IMR-90 (cell line): ENCODE results near the gene GNAT2. TPM values are rescaled to one million over a fixed set of nuclear protein-coding genes. Genes with fewer than 3 reads are reported as not detected.
A peak's percentile ranks its signal among the peaks of the same experiment; 100 is the strongest.

ENCODE experiments used
- ATAC-seq: fragments of 200-7000 bp; cut with Tn5 transposase; 2 replicates; pipeline ENCODE4 v1.9.1; 2020; ENCODE audit warnings: low read depth, mild to moderate bottlenecking, moderate library complexity
- BruUV-seq: library from RNA; stranded (reverse); fragments of 400-500 nt; replicated peaks from 2 replicates; lab custom pipeline; 2021; lab: Mats Ljungman, UMichigan
- CTCF ChIA-PET: fragments of 300-600 bp; formaldehyde crosslinking; extraction: SDS; loops from one replicate; lab custom pipeline; 2021; ENCODE audit warnings: antibody characterized with exemption; lab: Yijun Ruan, JAX
- POLR2A ChIA-PET: fragments of 300-600 bp; sonication (Branson Sonifier 250); formaldehyde crosslinking; loops from one replicate; lab custom pipeline; 2022; ENCODE audit warnings: antibody characterized with exemption; ENCODE audit not compliant: unreplicated experiment; lab: Charles Lee
- DNase-seq: peaks from one replicate; pipeline ENCODE4 v3.0.0; 2013
- H2AFZ ChIP-seq: replicated peaks from 2 replicates; pipeline ENCODE3; 2013; ENCODE audit warnings: low read length, mild to moderate bottlenecking; ENCODE audit not compliant: poor library complexity
- H2AK5ac ChIP-seq: 2 replicates; pipeline ENCODE4 v1.6.1; 2013; ENCODE audit warnings: low read depth, low read length, inconsistent platforms
- H2AK9ac ChIP-seq: replicated peaks from 2 replicates; pipeline ENCODE3; 2013; ENCODE audit warnings: mild to moderate bottlenecking, low read depth, low read length, moderate library complexity; ENCODE audit not compliant: poor library complexity
- H2BK120ac ChIP-seq: 2 replicates; pipeline ENCODE4 v1.6.1; 2013; ENCODE audit warnings: low read depth, low read length, inconsistent platforms
- H2BK15ac ChIP-seq: 3 replicates; pipeline ENCODE4 v1.6.1; 2013; ENCODE audit warnings: low read depth, low read length, inconsistent platforms
- H2BK20ac ChIP-seq: 2 replicates; pipeline ENCODE4 v1.6.1; 2013; ENCODE audit warnings: low read depth, mild to moderate bottlenecking, inconsistent platforms, low read length, moderate library complexity
- H2BK5ac ChIP-seq: 2 replicates; pipeline ENCODE4 v1.6.1; 2013; ENCODE audit warnings: mild to moderate bottlenecking, low read depth, low read length, inconsistent platforms; ENCODE audit not compliant: poor library complexity, severe bottlenecking
- H3K14ac ChIP-seq: replicated peaks from 2 replicates; pipeline ENCODE4 v1.6.1; 2013; ENCODE audit warnings: low read depth, low read length, inconsistent platforms
- H3K18ac ChIP-seq: 2 replicates; pipeline ENCODE4 v1.6.1; 2013; ENCODE audit warnings: low read depth, low read length, control low read depth
- H3K23ac ChIP-seq: 2 replicates; pipeline ENCODE4 v1.6.1; 2013; ENCODE audit warnings: low read depth, low read length, inconsistent platforms
- H3K27ac ChIP-seq: 2 replicates; pipeline ENCODE4 v1.5.1; 2013; ENCODE audit warnings: mild to moderate bottlenecking, control low read depth, low read length; ENCODE audit not compliant: insufficient read depth
- H3K27me3 ChIP-seq: 2 replicates; pipeline ENCODE4 v1.6.1; 2013; ENCODE audit warnings: low read length; ENCODE audit not compliant: control insufficient read depth, insufficient read depth
- H3K36me3 ChIP-seq: 2 replicates; pipeline ENCODE4 v1.6.1; 2013; ENCODE audit warnings: low read length, mixed read lengths; ENCODE audit not compliant: control insufficient read depth, insufficient read depth
- H3K4ac ChIP-seq: 2 replicates; pipeline ENCODE4 v1.6.1; 2013; ENCODE audit warnings: low read depth, low read length, inconsistent platforms
- H3K4me1 ChIP-seq: 2 replicates; pipeline ENCODE4 v1.6.1; 2013; ENCODE audit warnings: low read length, mixed read lengths; ENCODE audit not compliant: control insufficient read depth, insufficient read depth
- H3K4me2 ChIP-seq: 2 replicates; pipeline ENCODE4 v1.6.1; 2013; ENCODE audit warnings: low read depth, mild to moderate bottlenecking, control low read depth, low read length, moderate library complexity
- H3K4me3 ChIP-seq: 2 replicates; pipeline ENCODE4 v1.5.1; 2013; ENCODE audit warnings: low read depth, mild to moderate bottlenecking, control low read depth, low read length, moderate library complexity; ENCODE audit not compliant: insufficient read depth
- H3K56ac ChIP-seq: 2 replicates; pipeline ENCODE4 v1.6.1; 2013; ENCODE audit warnings: low read length, inconsistent platforms; ENCODE audit not compliant: insufficient read depth; ENCODE audit errors: extremely low read depth
- H3K79me1 ChIP-seq, 2 experiments: 2 replicates each; pipeline ENCODE4 v1.6.1; 2013; ENCODE audit warnings: low read length in 2 of 2, inconsistent platforms in 1 of 2, low read depth in 1 of 2
- H3K9ac ChIP-seq: 2 replicates; pipeline ENCODE4 v1.6.1; 2013; ENCODE audit warnings: low read depth, low read length, control low read depth
- H3K9me1 ChIP-seq: 2 replicates; pipeline ENCODE4 v1.6.1; 2013; ENCODE audit warnings: low read length, inconsistent platforms; ENCODE audit not compliant: insufficient read depth
- H3K9me3 ChIP-seq: 2 replicates; pipeline ENCODE4 v1.6.1; 2013; ENCODE audit warnings: low read length; ENCODE audit not compliant: control insufficient read depth, insufficient read depth
- H4K20me1 ChIP-seq: 2 replicates; pipeline ENCODE4 v1.6.1; 2013; ENCODE audit warnings: low read length, inconsistent platforms; ENCODE audit not compliant: insufficient read depth
- H4K5ac ChIP-seq: 2 replicates; pipeline ENCODE4 v1.6.1; 2013; ENCODE audit warnings: mild to moderate bottlenecking, low read depth, low read length, control low read depth
- H4K8ac ChIP-seq, 2 experiments: 2 replicates each; pipeline ENCODE4 v1.6.1; 2013; ENCODE audit warnings: low read depth in 2 of 2, low read length in 2 of 2, control low read depth in 1 of 2, inconsistent platforms in 1 of 2
- H4K91ac ChIP-seq: 2 replicates; pipeline ENCODE4 v1.6.1; 2013; ENCODE audit warnings: low read depth, low read length, inconsistent platforms; ENCODE audit not compliant: insufficient read depth
- MAFK ChIP-seq: IDR thresholded peaks from 2 replicates; pipeline ENCODE4 v1.6.1; 2012; ENCODE audit warnings: low read depth, low read length, improper control_type of control experiment
- MAZ ChIP-seq: IDR thresholded peaks from 2 replicates; pipeline ENCODE4 v1.6.1; 2012; ENCODE audit warnings: low read depth, mild to moderate bottlenecking, low read length, improper control_type of control experiment, moderate library complexity, borderline replicate concordance
- MXI1 ChIP-seq: IDR thresholded peaks from 2 replicates; pipeline ENCODE4 v1.6.1; 2012; ENCODE audit warnings: low read depth, mild to moderate bottlenecking, low read length, moderate library complexity, borderline replicate concordance
- WGBS, 2 experiments: methylation state at CpG; one replicate each; pipeline versions ENCODE4 v1.1.5 to v1.1.7; 2013; ENCODE audit warnings: missing lambda C conversion rate in 2 of 2; ENCODE audit not compliant: insufficient read length in 1 of 2; ENCODE audit errors: extremely low coverage in 2 of 2; 5-methylcytosine and 5-hydroxymethylcytosine counted together
- dilution Hi-C: fragments of 300-500 bp; cut with HindIII; formaldehyde crosslinking; loops from one replicate; pipeline ENCODE4 v1.14.3; 2018; ENCODE audit warnings: low sequenced_read_pairs; ENCODE audit not compliant: unreplicated experiment
- in situ Hi-C: fragments of 300-500 bp; cut with MboI; formaldehyde crosslinking; loops from 3 replicates; pipeline ENCODE4 v1.14.3; 2019; ENCODE audit warnings: low sequenced_read_pairs, inconsistent platforms, mixed read lengths
- intact Hi-C: fragments of 100-400 bp; cut with micrococcal nuclease; formaldehyde crosslinking; loops from 2 replicates; pipeline ENCODE4 v1.10.0; 2022
- polyA plus RNA-seq, 3 experiments: library from polyadenylated mRNA; depleted of rRNA; stranded (reverse); fragments of >200 nt; gene quantifications; 2 replicates each; pipeline ENCODE4 v1.2.3, GENCODE V29; 2012; ENCODE audit warnings: low replicate concordance in 1 of 3
- total RNA-seq: library from RNA; depleted of rRNA; stranded (reverse); fragments of >200 nt; gene quantifications from 2 replicates; pipeline ENCODE4 v1.2.3, GENCODE V29; 2012
- TF ChIP-seq, protein P1 (sequence below): conservative IDR thresholded peaks from 2 replicates; pipeline ENCODE4 v1.5.1; 2012; ENCODE audit warnings: mild to moderate bottlenecking, low read depth, low read length, improper control_type of control experiment
- TF ChIP-seq, protein P2 (sequence below): fragments of 150-350 bp; IDR thresholded peaks from 2 replicates; pipeline ENCODE4 v1.6.1; 2017; ENCODE audit warnings: mild to moderate bottlenecking, antibody characterized with exemption, low read length, low read depth

The GNAT2 gene
- total and polyA plus RNA-seq, 2 of the 4 experiments (the other 2 are of a cell fraction), result 0.17 to 0.36 TPM

DNA sequence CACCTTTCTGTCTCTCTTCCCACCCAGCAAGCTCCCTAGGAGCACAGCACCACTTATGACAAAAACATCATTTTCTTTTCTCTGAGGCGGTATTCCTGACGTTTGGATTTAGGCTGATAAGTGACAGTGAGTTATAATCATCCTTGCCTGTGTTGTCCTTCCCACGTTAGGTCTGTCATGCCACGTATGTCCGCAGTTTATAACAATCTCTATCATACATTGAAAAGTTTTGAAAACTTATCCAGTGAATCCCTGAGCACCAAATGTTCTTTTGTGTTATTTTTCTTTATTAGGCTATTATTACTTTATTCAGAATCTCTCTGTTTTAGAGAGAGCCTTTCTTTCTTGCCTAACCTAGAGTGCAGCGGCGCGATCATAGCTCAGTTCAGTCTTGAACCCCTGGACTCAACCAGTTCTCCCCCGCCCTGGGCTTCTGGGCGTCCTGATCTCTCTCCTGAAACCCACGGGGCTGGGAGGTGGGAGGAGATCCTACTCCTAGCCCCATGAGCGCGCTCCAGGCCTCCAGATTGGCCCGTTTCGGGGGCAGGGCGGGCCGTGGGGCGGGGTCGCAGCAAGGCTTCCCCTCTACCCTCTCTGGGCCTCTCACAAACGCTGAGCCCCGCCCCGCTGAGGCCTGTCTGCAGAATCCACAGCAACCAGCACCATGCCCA is 48.2 kb upstream of the GNAT2 start, which contains the start of gene GSTM2:
TSS of gene GSTM2 (plus strand) at position 606 of the 671 bp plus-strand sequence. CDS start at position 665, 59 bp downstream.
- Histone ChIP-seq H2BK120ac (peak within 1 kb of the TSS; percentile 55), H4K91ac (peak within 1 kb of the TSS; percentile 19; the same call in 1 of the 2 replicates), H4K8ac (peak within 1 kb of the TSS; percentile 74 to 90), H3K9me1 (peaks cover 7% of the 10 kb centered on the region), H3K79me1 (peaks cover 5 to 14% of the 10 kb centered on the region in 2 experiments; a peak in 2 of 4 replicates), H3K14ac (peak within 1 kb of the TSS; percentile 90), H3K27ac (no peak within 1 kb of the TSS), H2BK20ac (peak within 1 kb of the TSS; percentile 54; the same call in 1 of the 2 replicates), H3K23ac (peak within 1 kb of the TSS; percentile 98), H3K18ac (0 out of 2 replicates have a peak within 1 kb of the TSS, but pooled peaks have one; percentile 40), H3K9ac (peak within 1 kb of the TSS; percentile 26), H2AK9ac (peak within 1 kb of the TSS; percentile 81), H3K4ac (peak within 1 kb of the TSS; percentile 93), H3K4me2 (peak within 1 kb of the TSS; percentile 97), H2BK5ac (peak within 1 kb of the TSS; percentile 2), H3K56ac (peak within 1 kb of the TSS; percentile 24), H4K20me1 (no peaks in the 10 kb centered on the region), H3K27me3 (no peaks in the 10 kb centered on the region), H3K4me3 (peak within 1 kb of the TSS; percentile 40), H2AK5ac (peak within 1 kb of the TSS; percentile 90), H4K5ac (peak within 1 kb of the TSS; percentile 44; the same call in 1 of the 2 replicates), H2AFZ (peak within 1 kb of the TSS; percentile 54), H3K36me3 (peaks cover 7% of the 10 kb centered on the region), H2BK15ac (peak within 1 kb of the TSS; percentile 66; the same call in 2 of the 3 replicates), H3K4me1 (peaks cover 6% of the 10 kb centered on the region; the same call in 1 of the 2 replicates), H3K9me3 (no peaks in the 10 kb centered on the region)
- ChIA-PET CTCF (interaction anchor here (0.6 to 0.7 kb wide), 2 partner anchors 11 to 75 kb away, joined by 3 to 4 read pairs; partner anchors contain the start of gene GSTM4), POLR2A (no interaction called here)
- BruUV-seq, result no TSS peak
- dilution Hi-C loops (no loop called here), intact Hi-C loops (no loop called here), in situ Hi-C loops (no loop called here)
- ATAC-seq (peak; percentile 100), DNase-seq (peak; percentile 77)
- TF ChIP-seq MAFK (no peak), MXI1 (peak; percentile 11; the same call in 1 of the 2 replicates), MAZ (peak; percentile 68; the same call in 1 of the 2 replicates)
- TF ChIP-seq, protein P1, sequence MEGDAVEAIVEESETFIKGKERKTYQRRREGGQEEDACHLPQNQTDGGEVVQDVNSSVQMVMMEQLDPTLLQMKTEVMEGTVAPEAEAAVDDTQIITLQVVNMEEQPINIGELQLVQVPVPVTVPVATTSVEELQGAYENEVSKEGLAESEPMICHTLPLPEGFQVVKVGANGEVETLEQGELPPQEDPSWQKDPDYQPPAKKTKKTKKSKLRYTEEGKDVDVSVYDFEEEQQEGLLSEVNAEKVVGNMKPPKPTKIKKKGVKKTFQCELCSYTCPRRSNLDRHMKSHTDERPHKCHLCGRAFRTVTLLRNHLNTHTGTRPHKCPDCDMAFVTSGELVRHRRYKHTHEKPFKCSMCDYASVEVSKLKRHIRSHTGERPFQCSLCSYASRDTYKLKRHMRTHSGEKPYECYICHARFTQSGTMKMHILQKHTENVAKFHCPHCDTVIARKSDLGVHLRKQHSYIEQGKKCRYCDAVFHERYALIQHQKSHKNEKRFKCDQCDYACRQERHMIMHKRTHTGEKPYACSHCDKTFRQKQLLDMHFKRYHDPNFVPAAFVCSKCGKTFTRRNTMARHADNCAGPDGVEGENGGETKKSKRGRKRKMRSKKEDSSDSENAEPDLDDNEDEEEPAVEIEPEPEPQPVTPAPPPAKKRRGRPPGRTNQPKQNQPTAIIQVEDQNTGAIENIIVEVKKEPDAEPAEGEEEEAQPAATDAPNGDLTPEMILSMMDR, result no peak
- TF ChIP-seq, protein P2, sequence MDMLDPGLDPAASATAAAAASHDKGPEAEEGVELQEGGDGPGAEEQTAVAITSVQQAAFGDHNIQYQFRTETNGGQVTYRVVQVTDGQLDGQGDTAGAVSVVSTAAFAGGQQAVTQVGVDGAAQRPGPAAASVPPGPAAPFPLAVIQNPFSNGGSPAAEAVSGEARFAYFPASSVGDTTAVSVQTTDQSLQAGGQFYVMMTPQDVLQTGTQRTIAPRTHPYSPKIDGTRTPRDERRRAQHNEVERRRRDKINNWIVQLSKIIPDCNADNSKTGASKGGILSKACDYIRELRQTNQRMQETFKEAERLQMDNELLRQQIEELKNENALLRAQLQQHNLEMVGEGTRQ, result peak; percentile 45; the same call in 1 of the 2 replicates
- WGBS, 2 experiments, result 0% methylated on average over 1 of the region's 22 CpGs; no CpG with 5 or more reads in 1 of the 2 experiments
